ENCODE measurements around the gene HMCN2.

Gene HMCN2

DNA sequence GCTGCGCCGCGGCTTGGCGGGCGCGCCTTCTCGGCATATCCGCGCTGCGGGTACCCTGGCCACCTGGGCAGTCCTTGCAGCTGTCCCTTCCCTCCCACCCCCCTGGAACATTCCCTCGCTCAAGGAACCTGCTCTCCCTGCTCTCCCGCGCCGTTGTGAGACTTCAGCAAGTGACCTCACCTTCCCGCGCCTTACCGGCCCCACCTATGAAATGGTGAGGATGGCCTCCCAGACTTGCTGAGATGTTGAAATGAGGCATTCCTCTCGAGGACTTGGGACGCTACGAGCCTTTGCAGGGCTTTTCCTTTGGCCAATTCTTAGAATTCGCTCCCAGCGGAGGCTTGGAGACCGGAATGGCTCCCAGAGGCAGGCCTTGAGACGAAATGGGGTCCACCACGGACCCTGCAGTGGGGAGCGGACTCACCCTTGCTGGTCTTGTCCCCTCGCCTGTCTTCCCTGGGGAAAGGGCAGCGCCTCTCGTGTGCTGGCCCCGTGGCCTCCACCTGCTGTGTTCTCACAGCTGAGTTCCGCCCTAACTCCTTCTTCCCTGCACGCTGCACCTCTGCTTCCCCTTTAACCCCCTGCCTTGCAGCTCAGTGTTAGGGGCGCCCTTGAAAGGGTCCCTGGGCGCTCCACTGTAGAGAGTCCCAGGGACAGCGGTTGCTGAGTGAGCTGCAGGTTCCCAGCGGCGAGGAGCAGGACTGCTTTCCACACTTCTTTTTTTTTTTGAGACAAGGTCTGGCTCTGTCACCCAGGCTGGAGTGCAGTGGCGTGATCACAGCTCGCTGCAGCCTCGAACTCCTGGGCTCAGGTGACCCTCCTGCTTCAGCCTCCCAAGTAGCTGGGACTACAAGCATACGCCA, 907 bp downstream of the HMCN2 start:
- DNase-seq (ENCODE audit: low read depth): no peak
- H3K4me3 ChIP-seq (ENCODE audit: low read length): no peak overlapping the region
- TF ChIP-seq, protein P1, sequence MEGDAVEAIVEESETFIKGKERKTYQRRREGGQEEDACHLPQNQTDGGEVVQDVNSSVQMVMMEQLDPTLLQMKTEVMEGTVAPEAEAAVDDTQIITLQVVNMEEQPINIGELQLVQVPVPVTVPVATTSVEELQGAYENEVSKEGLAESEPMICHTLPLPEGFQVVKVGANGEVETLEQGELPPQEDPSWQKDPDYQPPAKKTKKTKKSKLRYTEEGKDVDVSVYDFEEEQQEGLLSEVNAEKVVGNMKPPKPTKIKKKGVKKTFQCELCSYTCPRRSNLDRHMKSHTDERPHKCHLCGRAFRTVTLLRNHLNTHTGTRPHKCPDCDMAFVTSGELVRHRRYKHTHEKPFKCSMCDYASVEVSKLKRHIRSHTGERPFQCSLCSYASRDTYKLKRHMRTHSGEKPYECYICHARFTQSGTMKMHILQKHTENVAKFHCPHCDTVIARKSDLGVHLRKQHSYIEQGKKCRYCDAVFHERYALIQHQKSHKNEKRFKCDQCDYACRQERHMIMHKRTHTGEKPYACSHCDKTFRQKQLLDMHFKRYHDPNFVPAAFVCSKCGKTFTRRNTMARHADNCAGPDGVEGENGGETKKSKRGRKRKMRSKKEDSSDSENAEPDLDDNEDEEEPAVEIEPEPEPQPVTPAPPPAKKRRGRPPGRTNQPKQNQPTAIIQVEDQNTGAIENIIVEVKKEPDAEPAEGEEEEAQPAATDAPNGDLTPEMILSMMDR (conservative IDR thresholded peaks at IDR 0.05; ENCODE audit: low read depth, low read length): no peak

DNA sequence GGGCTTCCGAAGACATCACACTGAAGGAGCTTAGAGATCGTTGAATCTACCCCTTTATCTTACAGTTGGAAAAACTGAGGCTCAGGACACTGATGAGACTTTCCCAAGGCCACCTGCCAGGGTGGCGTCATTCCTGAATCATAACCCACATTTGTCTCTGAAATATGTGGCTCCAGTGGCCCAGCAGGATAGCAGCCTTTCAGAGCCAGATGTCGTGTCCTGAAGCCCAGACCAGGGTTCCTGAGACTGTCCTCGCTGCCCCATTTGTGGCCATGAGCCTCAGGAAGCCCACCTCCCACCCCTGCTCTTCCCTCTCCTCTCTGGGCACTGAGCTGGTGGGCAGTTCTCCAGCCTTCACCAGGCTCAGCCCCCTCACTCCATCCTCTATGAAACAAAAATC, 2.4 kb downstream of the HMCN2 start:
- H3K4me3 ChIP-seq (ENCODE audit: low read length): no peak overlapping the region
- DNase-seq (ENCODE audit: low read depth): no peak
- TF ChIP-seq, protein P1 (conservative IDR thresholded peaks at IDR 0.05; ENCODE audit: low read depth, low read length): no peak

DNA sequence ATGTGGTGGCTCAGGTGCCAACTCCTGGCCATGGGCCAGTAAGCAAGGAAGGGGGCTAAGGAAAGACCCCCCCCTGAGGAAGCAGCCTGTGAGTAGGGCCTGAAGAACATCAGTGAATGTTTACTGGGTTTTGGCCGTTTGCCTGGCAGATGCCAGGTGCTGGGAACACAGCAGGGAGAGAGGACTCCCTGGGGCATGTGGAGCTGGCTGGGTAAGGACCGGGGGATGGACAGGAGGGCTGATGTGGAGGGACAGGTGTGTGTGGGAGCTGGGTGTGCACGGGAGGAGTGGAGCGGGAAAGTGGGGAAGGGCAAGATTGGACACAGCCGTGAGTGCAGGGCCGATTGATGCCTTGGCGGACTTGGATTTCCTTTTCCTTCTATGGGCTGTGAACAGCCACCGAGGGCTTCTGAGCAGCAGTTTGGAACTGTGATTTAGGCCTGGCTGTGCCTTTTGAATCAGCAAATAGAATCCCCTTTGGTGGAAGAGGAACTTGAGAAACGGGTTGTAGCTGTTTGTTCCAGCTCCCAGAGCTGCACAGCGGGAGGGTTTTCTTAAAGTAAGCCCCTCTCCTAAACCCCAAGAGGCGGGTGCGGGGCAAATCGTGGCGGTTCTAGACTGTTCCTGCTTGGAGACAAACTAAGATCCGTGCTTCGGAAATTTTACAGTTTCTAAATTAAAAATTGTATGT, 3.1 kb downstream of the HMCN2 start:
- no peak for DNase-seq (ENCODE audit: low read depth)

DNA sequence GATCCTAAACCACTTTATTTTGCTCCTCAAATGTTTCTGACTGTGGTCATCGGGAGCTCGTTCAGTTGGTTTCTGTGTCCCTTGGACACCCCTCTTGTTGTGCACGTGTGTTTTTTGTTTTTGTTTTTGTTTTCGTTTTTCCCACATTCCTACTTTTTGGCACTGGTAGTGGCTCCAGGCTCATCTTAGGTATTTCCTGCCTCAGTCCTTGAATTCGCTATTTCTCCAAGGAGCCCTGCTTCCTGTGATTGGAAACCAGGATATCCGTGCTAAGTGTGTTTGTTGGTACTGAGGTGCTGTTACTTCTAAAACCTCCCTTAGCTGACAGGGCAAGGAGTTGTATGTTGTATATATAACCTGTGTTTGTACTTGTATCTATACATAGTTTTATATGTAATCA, 5.9 kb downstream of the HMCN2 start:
- no peak overlapping the region for H3K4me3 ChIP-seq (ENCODE audit: low read length)
- TF ChIP-seq, protein P1 (conservative IDR thresholded peaks at IDR 0.05; ENCODE audit: low read depth, low read length): no peak
- DNase-seq (ENCODE audit: low read depth): no peak

More for the DNA sequence above, 3.1 kb downstream of the HMCN2 start:
- TF ChIP-seq, protein P1 (conservative IDR thresholded peaks at IDR 0.05; ENCODE audit: low read depth, low read length): no peak
- H3K4me3 ChIP-seq (ENCODE audit: low read length): no peak overlapping the region

DNA sequence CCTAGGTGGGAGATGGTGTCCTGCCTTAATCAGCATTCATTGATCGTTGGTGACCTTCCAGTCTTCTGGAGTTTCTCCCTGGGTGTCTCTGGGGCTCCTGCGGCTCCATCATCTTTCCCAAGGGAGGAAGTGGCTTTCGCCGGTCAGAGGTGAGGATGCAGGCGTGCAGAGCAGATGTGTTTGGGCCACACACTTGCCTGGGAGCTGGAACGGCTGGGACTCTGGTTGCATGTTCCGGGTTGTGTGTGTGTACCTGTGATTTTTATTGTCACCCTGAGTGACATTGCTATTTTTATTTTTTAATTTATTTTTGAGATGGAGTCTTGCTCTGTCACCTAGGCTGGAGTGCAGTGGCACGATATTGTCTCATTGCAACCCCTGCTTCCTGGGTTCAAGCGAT, 9.6 kb downstream of the HMCN2 start:
- TF ChIP-seq, protein P1 (conservative IDR thresholded peaks at IDR 0.05; ENCODE audit: low read depth, low read length): no peak
- DNase-seq (ENCODE audit: low read depth): no peak
- no peak overlapping the region for H3K4me3 ChIP-seq (ENCODE audit: low read length)

DNA sequence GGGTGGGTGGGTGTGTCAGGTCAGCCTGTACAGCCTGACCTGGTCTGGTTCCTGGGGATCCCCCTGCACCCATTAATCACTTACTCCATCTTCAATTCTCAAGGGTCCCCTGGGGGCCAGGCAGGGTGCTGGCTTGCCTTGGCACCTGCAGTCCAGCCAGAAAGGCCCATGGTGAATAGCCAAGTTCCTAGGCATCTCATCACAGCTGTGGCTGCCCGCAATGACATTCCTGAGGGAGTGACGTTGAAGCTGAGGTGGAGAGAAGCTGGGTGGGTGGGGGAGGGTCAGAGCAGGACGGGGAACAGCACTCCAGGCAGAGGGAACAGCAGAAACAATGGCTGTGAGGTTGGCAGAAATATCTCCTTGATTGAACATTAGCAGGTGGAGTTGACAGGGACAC, 10.6 kb downstream of the HMCN2 start:
- H3K4me3 ChIP-seq (ENCODE audit: low read length): no peak overlapping the region
- TF ChIP-seq, protein P1 (conservative IDR thresholded peaks at IDR 0.05; ENCODE audit: low read depth, low read length): no peak
- no peak for DNase-seq (ENCODE audit: low read depth)

All from retinal pigment epithelial cell (primary cell).